ENCODE data around the gene RAB5IF.

GRCh38 chr20:36573103-36573797 is 32.3 kb upstream of the RAB5IF start, which contains the start of gene TGIF2:
- TF ChIP-seq CTCF (conservative IDR thresholded peaks at IDR 0.05; ENCODE audit: low read depth, low read length) (no peak), MAFK (IDR thresholded peaks at IDR 0.05; ENCODE audit: low read depth, low read length) (no peak), MXI1 (IDR thresholded peaks at IDR 0.05; ENCODE audit: borderline replicate concordance, low read depth, low read length) (0 out of 2 replicates have a peak, but pooled peaks have one; percentile 25), CEBPB (IDR thresholded peaks at IDR 0.05; ENCODE audit: low read depth, low read length) (no peak), RAD21 (IDR thresholded peaks at IDR 0.05; ENCODE audit: low read length) (no peak), POLR2A (IDR thresholded peaks at IDR 0.05; ENCODE audit: low read depth, low read length) (peak; percentile 61), CHD1 (IDR thresholded peaks at IDR 0.05; ENCODE audit: low read depth, low read length) (no peak; the same call in 1 of the 2 replicates), SMC3 (IDR thresholded peaks at IDR 0.05; ENCODE audit: low read depth, low read length) (no peak), MAZ (IDR thresholded peaks at IDR 0.05; ENCODE audit: borderline replicate concordance, low read depth, low read length) (peak; percentile 100), ELK1 (IDR thresholded peaks at IDR 0.05; ENCODE audit: borderline replicate concordance, low read depth, low read length) (no peak)
